SK-N-SH (cell line): ENCODE results near the gene ANKMY1.

Experiments
- CHD2 ChIP-seq: fragments of 150-350 bp; IDR thresholded peaks from 2 replicates; pipeline ENCODE4 v1.6.1; 2018; ENCODE audit warnings: low read length; ENCODE audit not compliant: partially characterized antibody
- CTCF ChIP-seq: fragments of 200-600 bp; sonication (generic); IDR thresholded peaks from 2 replicates; pipeline ENCODE4 v1.6.1; 2017; ENCODE audit warnings: antibody characterized with exemption, mild to moderate bottlenecking, moderate library complexity
- EP300 ChIP-seq, 2 experiments: IDR thresholded peaks; 2 replicates each; pipeline versions ENCODE4 v1.4.0 to v1.6.1; 2012; ENCODE audit warnings: borderline replicate concordance in 1 of 2, low read depth in 1 of 2, low read length in 1 of 2
- EZH2phosphoT487 ChIP-seq: fragments of 200-600 bp; sonication (generic); IDR thresholded peaks from 2 replicates; pipeline ENCODE4 v1.6.1; 2017; ENCODE audit warnings: low read depth, mixed run types, mild to moderate bottlenecking, antibody characterized with exemption, moderate library complexity, borderline replicate concordance
- FOXJ3 ChIP-seq: sonication (generic); formaldehyde crosslinking; IDR thresholded peaks from 2 replicates; pipeline ENCODE4 v1.5.1; 2020; ENCODE audit warnings: mild to moderate bottlenecking, missing genetic modification reagents
- IRF3 ChIP-seq: fragments of 150-350 bp; IDR thresholded peaks from 2 replicates; pipeline ENCODE4 v1.6.1; 2016; ENCODE audit warnings: mild to moderate bottlenecking, low read depth, low read length
- MAX ChIP-seq: IDR thresholded peaks from 2 replicates; pipeline ENCODE4 v1.4.0; 2012; ENCODE audit warnings: low read depth
- MXI1 ChIP-seq: IDR thresholded peaks from 2 replicates; pipeline ENCODE4 v1.6.1; 2012; ENCODE audit warnings: mild to moderate bottlenecking, low read depth, low read length, improper control_type of control experiment
- NFIC ChIP-seq: IDR thresholded peaks from 2 replicates; pipeline ENCODE4 v1.4.0; 2012; ENCODE audit warnings: borderline replicate concordance
- PBX3 ChIP-seq: IDR thresholded peaks from 2 replicates; pipeline ENCODE4; 2012
- RCOR1 ChIP-seq: fragments of 150-350 bp; IDR thresholded peaks from 2 replicates; pipeline ENCODE4 v1.6.1; 2017; ENCODE audit warnings: antibody characterized with exemption, low read length
- SMC3 ChIP-seq: IDR thresholded peaks from 2 replicates; pipeline ENCODE4 v1.6.1; 2012; ENCODE audit warnings: low read depth, low read length, improper control_type of control experiment
- TAF1 ChIP-seq: IDR thresholded peaks from 2 replicates; pipeline ENCODE4 v1.6.1; 2012; ENCODE audit warnings: low read depth, mild to moderate bottlenecking, low read length, moderate library complexity, borderline replicate concordance
- YY1 ChIP-seq: IDR thresholded peaks from 2 replicates; pipeline ENCODE4 v1.4.0; 2012; ENCODE audit warnings: low read depth, mild to moderate bottlenecking

- TF ChIP-seq CTCF (no peak), MXI1 (no peak), EP300 (IDR thresholded peaks at IDR 0.05; ENCODE audit: borderline replicate concordance in 1 of 2, low read depth in 1 of 2, low read length in 1 of 2) (no peak), EZH2phosphoT487 (no peak), MAX (no peak), PBX3 (no peak), YY1 (no peak), TAF1 (no peak), SMC3 (no peak), RCOR1 (no peak), CHD2 (no peak), FOXJ3 (CRISPR knock-in tag) (no peak), NFIC (no peak), IRF3 (no peak)
These were observed 26.8 kb upstream of the ANKMY1 start for GRCh38 chr2:240584486-240585031.
